HT-29 (cell line): ENCODE data around the gene ANXA4. TPM values are rescaled to one million over a fixed set of nuclear protein-coding genes. Genes with fewer than 3 reads are reported as not detected.
"Not testable (repeated sequence)": the region's sequence is repeated elsewhere in the genome, so short reads cannot be mapped to it uniquely, and the experiment has no call there.

Source experiments
- DNase-seq: peaks from one replicate; pipeline ENCODE4 v3.0.0-alpha.2; 2015; ENCODE audit warnings: low spot score
- total RNA-seq: library from RNA; depleted of rRNA; stranded (reverse); fragments of >200 nt; shearing (Covaris generic); gene quantifications from 2 replicates; pipeline ENCODE4 v1.2.3, GENCODE V29; 2014

Gene ANXA4
- total RNA-seq, 1 experiment from 2014 or later, result 510 TPM

DNA sequence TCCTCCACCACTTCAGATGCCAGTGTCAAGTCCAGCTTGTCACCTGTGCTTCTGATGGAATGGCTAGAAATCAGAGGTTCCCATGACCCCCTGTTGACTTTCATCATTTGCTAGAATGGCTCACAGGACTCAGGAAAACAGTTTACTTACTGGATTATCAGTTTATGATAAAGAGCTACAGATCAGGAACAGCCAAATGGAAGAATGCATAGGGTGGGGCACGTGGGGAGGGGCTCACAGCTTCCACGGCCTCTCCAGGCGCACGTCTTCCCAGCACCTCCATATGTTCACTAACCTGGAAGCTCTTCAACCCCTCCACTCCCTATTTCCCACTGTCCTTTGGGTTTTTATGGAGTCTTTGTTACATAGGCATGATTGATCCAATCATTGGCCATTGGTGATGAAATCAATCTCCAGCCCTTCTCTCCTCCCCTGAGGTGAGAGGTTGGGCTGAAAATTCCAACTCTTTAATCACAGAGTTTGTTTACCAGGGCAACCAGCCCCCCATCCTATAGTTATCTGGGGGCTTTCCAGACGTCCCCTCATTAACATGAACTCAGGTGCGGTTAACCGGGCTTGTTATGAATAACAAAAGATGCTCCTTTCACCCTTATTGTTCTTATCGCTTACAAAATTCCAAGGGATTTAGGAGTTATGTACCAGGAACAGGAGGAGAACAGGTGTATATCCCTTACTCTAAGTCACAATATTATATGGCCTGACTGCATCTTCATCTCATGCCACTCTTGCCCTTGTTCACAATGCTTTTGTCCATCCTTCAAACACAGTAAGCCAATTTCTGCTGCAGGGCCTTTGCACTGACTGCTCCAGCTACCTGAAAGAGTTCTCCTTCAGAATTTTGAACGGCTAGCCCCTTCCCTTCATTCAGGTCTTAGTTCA lies 35.2 kb downstream of the ANXA4 start:
- DNase-seq, result no peak

DNA sequence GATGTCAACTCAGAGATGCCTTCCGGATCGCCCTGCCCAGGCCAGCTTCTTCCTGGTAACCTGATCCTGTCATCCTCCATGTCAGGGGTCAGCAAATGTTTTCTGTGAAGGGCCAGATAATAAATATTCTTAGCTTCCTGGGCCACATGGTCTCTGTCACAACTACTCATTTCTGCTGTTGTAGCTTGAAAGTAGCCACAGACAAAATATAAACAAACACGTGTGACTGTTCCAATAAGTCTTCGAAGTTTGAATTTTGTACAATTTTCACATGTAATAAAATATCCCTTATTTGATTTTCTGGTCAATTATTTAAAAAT lies 35.8 kb downstream of the ANXA4 start:
- no peak for DNase-seq

DNA sequence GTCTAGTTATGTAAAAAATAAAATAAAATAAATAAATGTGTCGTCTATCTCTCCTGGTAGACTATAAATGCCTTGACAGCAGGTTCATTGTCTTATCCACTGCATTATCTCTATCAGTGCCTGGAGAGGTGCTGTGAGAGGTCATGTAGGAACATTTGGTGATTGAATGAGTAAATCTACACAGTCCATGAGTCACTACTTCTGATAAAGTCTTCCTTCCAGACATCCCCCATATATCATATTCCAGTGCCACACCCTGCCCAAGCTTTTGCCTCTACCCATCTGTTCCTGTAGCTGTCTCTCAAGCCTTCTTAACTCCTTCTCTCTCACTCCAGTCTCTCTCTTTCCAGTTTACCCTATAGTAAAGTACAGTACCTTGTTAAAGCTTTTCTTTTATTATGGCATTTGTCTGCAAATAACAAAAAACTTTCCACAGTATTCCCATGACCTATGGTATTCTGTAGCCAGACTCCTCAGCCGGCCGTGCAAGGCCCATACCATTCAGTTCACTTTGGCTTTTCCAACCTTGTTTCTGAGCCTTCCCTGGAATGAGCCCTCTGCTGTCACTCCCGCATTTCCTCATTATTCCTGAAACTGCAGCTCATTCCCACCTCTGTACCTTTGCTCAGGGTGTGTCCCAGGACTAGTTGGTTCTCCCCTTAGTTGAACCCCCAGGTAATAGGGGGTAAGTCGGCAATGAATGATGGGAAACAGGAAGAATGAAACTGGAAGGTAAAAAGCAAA lies 37.5 kb downstream of the ANXA4 start:
- peak; percentile 57 for DNase-seq

GRCh38 chr2:69780921-69781320 lies 39.0 kb downstream of the ANXA4 start:
- no peak for DNase-seq

DNA sequence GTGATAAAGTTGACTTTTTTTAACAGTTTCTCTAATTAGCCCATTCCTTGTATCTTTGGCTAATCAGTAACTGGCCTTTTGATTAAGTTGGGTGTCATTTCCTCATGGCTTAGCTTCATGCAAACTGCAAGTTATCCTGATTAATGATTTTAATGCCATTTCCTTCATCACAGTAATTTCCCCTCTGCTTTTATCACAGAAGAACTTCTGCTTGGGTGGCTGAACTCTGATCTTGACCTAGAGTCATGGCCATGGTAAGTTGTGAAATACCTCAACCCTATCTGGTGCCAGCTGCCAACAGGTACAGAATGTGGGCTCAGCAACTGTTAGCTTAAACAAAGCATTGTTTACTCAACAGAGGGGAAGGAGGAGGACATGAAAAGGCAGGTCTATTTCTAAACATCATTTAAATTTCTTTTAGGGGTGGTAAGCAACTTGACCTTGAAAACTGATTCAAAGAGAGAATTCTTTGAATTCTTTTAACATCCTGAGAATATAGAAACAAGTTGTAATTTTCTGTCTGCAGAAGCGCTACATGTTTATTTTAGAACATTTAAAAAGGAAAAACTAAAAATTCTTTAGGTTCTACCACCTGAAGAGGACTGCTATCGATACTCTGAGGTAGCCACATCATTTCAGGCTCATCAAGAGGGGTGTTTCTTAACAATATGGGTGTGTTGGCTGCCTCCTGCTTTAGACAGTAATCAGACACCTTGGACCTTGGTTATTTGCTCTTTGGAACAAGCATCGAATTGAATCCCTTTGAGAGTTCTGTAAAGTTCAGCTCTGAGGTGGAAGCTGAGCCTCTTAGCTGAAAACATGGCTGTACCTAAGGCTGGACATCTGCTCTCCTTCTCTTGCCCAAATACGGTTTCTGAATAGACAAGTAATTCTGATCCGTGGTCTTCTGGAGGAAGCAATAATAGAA lies 39.7 kb downstream of the ANXA4 start:
- DNase-seq, result peak; percentile 91

GRCh38 chr2:69784228-69784627 lies 42.3 kb downstream of the ANXA4 start:
- DNase-seq, result no peak

DNA sequence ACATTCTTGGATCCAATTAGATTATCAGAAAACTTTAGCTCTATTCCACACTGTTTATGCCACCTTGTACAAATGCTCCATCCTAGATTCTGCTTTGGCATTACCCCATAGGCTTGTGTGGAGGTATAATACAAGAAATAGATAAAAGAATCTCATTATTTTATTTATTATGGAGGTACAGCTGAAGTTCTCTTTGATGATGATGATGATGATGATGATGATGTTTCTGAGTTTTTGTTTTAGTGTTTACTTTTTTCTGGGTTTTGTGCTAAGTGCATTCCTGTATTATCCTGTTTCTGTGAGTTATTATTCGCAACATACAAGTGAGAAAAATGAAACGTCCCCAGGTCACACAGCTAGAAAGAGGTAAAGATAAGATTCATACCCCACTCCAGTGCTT lies 43.4 kb downstream of the ANXA4 start:
- no peak for DNase-seq

DNA sequence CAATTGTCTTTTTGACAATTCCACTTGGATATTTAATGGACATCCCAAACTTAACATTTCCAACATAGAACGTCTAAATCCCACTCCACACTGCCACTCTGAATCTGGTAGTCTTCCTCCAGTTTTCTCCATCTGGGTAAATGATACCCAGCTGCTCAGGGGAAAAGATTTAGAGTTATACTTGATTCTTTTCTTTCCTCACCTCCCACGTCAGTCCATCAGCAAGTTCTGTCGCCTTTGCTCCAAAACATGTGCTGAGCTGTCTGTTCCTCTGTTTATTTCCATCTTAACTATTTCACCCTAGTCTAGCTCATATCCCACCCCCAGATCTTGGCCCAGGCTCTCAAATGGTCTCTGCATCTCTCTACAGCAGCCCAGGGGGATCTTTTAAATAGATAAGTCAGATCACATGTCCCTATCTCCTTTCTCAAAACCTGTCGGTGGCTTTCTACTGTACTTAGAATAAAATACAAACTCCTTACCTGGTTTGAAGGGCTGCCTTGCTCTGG lies 44.2 kb downstream of the ANXA4 start:
- no peak for DNase-seq

DNA sequence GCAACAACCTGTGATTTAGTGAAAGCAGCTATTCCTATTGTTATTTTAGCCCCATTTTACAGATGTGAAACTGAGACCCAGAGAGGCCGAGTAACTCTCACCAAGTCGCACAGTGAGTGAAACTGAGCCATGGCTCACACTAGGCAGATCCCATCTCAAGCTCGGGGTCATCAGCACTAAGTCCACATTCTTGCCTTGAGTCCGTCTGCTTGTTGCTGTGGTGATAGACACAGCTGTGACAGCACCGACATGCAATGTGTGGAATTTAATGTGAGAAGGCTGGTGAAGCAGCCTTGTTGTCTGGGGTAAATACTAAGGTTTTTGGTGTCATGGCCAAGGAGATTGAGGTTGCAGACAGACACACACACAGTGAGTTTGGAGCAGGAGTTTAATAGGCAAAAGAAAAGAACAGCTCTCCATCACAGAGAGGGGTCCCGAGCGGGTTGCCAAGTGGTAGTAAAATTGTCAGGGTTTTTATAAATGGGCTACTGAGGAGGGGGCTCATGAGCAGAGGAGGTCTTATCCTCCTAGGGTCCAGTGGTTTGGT lies 47.3 kb downstream of the ANXA4 start:
- no peak for DNase-seq

DNA sequence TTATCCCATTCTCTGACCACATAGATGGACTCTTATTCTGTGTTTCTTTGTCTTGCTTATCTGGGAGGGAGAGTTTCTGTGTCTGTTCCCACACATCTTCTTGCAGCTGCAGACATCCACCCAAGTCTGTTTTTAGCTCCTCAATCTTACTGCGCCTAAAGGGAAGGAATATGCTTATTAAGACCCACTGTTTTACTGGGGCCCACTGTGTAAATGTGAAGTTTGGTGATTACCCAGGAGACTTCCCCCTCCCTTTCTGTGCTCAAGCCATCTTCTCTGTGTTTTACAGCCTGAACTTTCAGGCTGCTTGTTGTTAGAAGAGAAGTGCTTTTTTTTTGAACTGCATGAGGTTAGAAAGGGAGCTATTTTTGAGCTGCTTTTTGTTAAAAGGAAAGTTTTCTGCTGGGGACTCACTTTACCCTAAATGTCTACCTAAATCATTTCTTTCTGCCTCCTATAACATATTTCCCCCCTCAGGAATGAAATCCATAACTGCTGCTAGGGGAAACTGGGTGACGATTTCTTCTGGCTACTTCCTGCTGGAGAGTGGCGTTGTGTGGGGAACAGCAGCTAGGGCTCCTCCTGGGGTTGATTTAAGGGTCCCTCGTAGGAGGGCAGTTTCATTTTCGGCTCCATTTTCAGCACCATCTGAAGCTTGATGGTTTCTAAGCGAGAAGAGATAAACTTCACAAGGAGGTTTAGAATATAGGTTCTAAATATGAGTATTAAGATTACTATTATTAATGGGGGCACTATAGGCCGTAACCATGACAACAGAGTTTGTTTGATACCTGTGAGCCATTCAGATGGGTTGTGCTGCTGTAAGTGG lies 48.1 kb downstream of the ANXA4 start:
- no peak for DNase-seq

DNA sequence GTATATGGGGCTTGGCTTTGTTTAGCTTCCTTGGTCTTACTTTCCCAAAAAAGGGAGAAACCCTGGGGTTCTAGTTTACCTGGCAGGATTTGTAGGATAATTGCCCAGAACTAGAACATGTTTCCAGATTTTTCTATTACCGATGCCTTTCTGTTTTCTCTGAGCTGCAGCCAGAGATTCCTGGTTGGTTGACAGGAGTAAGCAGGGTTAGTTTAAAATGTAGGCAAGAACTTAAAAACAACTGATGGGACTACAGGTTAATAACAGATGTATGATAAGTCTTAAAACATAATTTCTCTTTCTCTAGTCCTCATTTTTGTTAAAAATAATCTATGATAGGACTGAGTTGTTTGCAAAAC lies 48.6 kb downstream of the ANXA4 start:
- DNase-seq, result no peak

DNA sequence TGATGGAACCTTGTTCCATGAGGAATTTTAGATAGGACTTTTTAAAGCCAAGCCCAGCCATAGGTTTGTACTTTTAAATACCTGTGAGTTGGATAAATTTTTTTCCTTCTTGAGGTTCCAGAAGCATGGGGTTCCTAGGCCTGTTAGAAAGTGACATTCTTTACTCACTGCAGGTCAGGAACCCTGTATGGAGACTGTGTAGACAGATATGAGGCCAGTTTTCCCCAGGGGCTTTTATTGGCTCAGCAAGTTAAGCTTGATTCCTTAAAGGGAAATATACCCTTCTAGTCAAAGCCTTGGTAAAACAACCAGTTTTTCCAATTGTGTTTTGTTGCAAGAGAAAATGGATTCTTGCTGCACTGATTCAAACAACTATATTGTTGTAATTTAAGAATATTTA lies 49.1 kb downstream of the ANXA4 start:
- no peak for DNase-seq

DNA sequence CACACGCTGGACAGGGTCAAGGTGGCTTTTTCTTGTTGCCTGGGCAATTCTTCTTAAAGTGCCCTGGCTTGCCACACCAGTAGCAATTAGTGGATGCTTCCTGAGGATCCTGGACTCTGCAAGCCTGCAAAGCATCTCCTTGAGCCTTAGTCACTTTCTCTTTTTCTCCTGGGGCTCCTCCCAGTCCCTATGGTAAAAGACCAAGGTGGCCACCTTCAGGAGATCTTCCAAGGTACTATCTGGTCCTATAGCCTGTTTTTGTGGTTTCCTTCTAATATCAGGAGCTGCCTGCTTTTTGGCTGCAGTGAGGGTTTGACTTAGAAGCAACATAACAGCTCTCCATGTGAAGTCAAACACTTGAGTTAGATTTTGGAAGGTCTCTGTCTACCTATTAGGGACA lies 54.2 kb downstream of the ANXA4 start:
- DNase-seq, result no peak

DNA sequence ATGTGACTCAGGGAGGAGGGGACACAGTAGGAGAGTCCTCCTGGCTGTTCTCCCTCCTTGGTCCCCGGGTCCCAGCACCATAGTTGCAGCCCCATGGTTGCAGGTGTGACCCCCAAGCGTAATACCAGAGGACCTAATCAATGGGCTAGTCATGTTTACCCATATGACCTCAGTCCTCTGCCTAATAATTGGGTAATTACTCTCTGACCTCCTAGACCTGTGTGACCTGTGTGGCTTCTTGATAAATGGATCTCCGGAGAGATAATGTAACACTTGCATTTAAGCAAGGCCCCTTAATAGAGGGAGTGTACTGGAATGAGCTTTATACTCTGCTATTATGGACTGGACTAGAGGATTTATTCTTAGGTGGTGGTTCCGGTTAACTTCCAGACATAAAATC lies 55.3 kb downstream of the ANXA4 start:
- no peak for DNase-seq

GRCh38 chr2:69797836-69798289 lies 55.9 kb downstream of the ANXA4 start:
- no peak for DNase-seq

DNA sequence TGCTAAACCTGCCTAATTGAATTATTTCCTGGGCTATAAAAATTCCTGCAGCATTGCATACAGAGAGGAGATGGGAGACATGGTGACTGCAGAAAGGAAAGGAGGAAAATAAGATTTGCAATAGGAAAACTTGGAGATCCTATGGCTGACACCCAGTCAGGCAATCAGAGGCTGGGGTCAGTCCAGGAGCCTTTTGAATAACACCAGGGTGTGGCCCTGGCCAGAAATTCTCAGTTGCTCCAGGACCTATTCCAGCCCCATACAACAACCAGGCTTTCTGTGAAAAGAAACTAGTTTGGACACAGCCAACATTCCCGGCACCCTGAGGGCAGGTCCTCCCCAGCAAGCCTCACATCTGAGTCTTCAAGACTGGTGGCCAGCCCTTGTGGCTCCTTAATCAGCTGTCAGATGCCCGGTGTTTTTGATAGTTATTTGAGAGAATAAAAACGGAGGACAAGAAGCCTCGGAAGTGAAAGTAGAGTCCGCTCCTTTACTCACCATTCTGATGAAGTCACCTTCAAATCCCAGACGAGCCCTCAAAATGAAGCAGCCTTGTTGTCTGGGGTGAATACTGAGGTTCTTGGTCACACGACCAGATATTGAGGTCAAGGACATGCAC lies 56.5 kb downstream of the ANXA4 start:
- peak; percentile 66 for DNase-seq

- peak; percentile 81 for DNase-seq
These were observed 57.1 kb downstream of the ANXA4 start for GRCh38 chr2:69798909-69799526.

GRCh38 chr2:69801745-69802290 lies 59.9 kb downstream of the ANXA4 start:
- no peak for DNase-seq

DNA sequence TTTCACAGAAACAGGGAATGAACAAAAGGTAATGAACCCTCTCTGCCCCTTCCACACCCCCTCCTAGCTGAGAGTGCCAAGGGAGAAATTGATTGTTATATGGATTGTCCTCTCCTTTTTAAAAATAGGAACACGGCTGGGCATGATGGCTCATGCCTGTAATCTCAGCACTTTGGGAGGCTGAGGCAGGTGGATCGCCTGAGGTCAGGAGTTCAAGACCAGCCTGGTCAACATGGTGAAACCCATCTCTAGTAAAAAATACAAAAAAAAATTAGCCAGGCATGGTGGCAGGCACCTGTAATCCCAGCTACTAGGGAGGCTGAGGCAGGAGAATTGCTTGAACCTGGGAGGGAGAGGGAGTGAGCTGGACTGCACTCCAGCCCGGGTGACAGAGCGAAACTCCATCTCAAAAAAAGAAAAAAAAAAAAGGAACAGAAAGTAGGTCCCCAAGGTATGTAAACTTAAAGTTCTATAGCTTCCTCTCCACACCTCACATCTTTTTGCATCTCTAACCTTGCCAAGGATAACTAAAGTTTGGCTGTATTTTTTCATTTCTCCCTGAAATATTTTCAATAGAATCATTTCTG lies 60.9 kb downstream of the ANXA4 start:
- not testable (repeated sequence) for DNase-seq
